Chondrocyte (in vitro differentiated cells): ENCODE data around the gene NAALAD2. TPM values are rescaled to one million over a fixed set of nuclear protein-coding genes. Genes with fewer than 3 reads are reported as not detected.
A peak's percentile ranks its signal among the peaks of the same experiment; 100 is the strongest.

Source experiments
- DNase-seq: peaks from one replicate; pipeline ENCODE4 v3.0.0; 2021; ENCODE audit warnings: mixed read lengths, low spot score
- H3K27ac Mint-ChIP-seq: one replicate; pipeline ENCODE4 v1.8.0; 2021; ENCODE audit warnings: mild to moderate bottlenecking, moderate library complexity, mixed read lengths; ENCODE audit not compliant: unreplicated experiment
- H3K27me3 Mint-ChIP-seq: 2 replicates; pipeline ENCODE4 v1.8.0; 2021; ENCODE audit warnings: low read depth, mixed read lengths
- H3K36me3 Mint-ChIP-seq: 2 replicates; pipeline ENCODE4 v1.8.0; 2021; ENCODE audit warnings: low read depth, mixed read lengths
- H3K4me1 Mint-ChIP-seq: 2 replicates; pipeline ENCODE4 v1.8.0; 2021; ENCODE audit warnings: low read depth, mild to moderate bottlenecking, mixed read lengths
- H3K4me3 Mint-ChIP-seq: one replicate; pipeline ENCODE4 v1.8.0; 2021; ENCODE audit warnings: mild to moderate bottlenecking, moderate library complexity, mixed read lengths; ENCODE audit not compliant: unreplicated experiment
- H3K9me3 Mint-ChIP-seq: 2 replicates; pipeline ENCODE4 v1.8.0; 2021; ENCODE audit warnings: low read depth, mixed read lengths
- total RNA-seq: library from RNA; stranded (reverse); gene quantifications from 3 replicates; pipeline ENCODE4 v1.2.1, GENCODE V29; 2021
- TF ChIP-seq, protein P1 (sequence below): fragments of 200-600 bp; sonication (generic); IDR thresholded peaks from 2 replicates; pipeline ENCODE4 v1.5.0; 2021; ENCODE audit warnings: antibody characterized with exemption, mild to moderate bottlenecking, moderate library complexity

NAALAD2 gene
- total RNA-seq, 1 donor from 2014 or later: 1.1 TPM

DNA sequence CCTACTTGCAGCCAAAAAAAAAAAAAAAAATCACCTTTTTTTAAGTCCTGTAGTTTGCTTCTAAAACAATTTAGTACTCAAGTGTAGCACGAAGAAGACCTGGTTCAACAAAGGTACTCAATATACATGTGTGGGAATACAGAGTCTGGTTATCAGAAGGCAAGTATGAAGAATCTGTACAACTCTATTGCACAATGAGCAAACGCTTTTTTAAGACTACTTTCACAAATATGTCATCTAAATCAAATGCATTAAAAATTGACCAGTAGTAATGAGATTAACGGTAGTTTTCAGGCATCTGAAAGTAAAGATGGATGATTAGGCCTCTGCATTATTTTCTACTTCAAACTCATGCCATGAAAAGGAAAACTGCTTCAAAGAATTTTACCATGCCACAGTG lies 78.9 kb downstream of the NAALAD2 start:
- Mint-ChIP-seq H3K9me3 (no peaks in the 10 kb centered on the region), H3K36me3 (peaks cover 10% of the 10 kb centered on the region), H3K27ac (no peak overlapping the region), H3K4me1 (peaks cover 13% of the 10 kb centered on the region), H3K27me3 (no peaks in the 10 kb centered on the region), H3K4me3 (no peak overlapping the region)
- DNase-seq: no peak
- TF ChIP-seq, protein P1, sequence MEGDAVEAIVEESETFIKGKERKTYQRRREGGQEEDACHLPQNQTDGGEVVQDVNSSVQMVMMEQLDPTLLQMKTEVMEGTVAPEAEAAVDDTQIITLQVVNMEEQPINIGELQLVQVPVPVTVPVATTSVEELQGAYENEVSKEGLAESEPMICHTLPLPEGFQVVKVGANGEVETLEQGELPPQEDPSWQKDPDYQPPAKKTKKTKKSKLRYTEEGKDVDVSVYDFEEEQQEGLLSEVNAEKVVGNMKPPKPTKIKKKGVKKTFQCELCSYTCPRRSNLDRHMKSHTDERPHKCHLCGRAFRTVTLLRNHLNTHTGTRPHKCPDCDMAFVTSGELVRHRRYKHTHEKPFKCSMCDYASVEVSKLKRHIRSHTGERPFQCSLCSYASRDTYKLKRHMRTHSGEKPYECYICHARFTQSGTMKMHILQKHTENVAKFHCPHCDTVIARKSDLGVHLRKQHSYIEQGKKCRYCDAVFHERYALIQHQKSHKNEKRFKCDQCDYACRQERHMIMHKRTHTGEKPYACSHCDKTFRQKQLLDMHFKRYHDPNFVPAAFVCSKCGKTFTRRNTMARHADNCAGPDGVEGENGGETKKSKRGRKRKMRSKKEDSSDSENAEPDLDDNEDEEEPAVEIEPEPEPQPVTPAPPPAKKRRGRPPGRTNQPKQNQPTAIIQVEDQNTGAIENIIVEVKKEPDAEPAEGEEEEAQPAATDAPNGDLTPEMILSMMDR: no peak

DNA sequence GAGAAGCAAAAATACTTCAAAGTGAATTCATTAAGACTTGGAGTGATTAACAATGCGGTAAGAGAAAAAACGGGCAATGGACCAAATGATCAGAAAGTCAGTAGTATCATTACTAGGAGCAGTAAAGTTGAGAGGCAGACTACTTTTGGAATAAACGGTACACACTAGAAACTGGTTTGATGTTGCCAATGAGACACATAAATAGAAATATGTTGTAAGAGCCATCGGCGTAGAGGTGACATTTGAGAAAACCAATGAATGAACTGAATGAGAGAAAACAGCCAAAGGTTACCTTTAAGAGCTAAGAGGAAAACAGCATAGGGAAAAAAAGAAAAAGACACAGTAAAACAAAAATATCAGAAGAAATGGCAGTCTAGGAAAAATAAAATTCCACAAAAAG lies 82.1 kb downstream of the NAALAD2 start:
- peak overlapping the region; percentile 22 for H3K27ac Mint-ChIP-seq
- no peak overlapping the region for H3K4me3 Mint-ChIP-seq
- no peaks in the 10 kb centered on the region for H3K27me3 Mint-ChIP-seq
- TF ChIP-seq, protein P1: no peak
- H3K36me3 Mint-ChIP-seq: peaks cover 5% of the 10 kb centered on the region
- H3K9me3 Mint-ChIP-seq: no peaks in the 10 kb centered on the region
- DNase-seq: no peak
- peaks cover 40% of the 10 kb centered on the region for H3K4me1 Mint-ChIP-seq

GRCh38 chr11:90218606-90219005 lies 84.1 kb downstream of the NAALAD2 start:
- Mint-ChIP-seq H3K27ac (no peak overlapping the region), H3K9me3 (no peaks in the 10 kb centered on the region), H3K36me3 (peaks cover 3% of the 10 kb centered on the region), H3K27me3 (no peaks in the 10 kb centered on the region), H3K4me3 (no peak overlapping the region), H3K4me1 (peaks cover 52% of the 10 kb centered on the region)
- TF ChIP-seq, protein P1: no peak
- DNase-seq: peak; percentile 70

- no peaks in the 10 kb centered on the region for H3K9me3 Mint-ChIP-seq
- no peaks in the 10 kb centered on the region for H3K27me3 Mint-ChIP-seq
- peak overlapping the region; percentile 28 for H3K27ac Mint-ChIP-seq
- DNase-seq: no peak
- TF ChIP-seq, protein P1: no peak
- no peaks in the 10 kb centered on the region for H3K36me3 Mint-ChIP-seq
- peaks cover 57% of the 10 kb centered on the region for H3K4me1 Mint-ChIP-seq
- H3K4me3 Mint-ChIP-seq: no peak overlapping the region
Measured at GRCh38 chr11:90219438-90219837, 85.0 kb downstream of the NAALAD2 start.

GRCh38 chr11:90220391-90220790 lies 85.9 kb downstream of the NAALAD2 start:
- Mint-ChIP-seq H3K27ac (peak overlapping the region; percentile 15), H3K36me3 (no peaks in the 10 kb centered on the region), H3K9me3 (no peaks in the 10 kb centered on the region), H3K4me3 (peak overlapping the region; percentile 95), H3K4me1 (peaks cover 57% of the 10 kb centered on the region), H3K27me3 (no peaks in the 10 kb centered on the region)
- no peak for DNase-seq
- TF ChIP-seq, protein P1: no peak
